Measurements from ENCODE around the gene FAM229B.
A peak's percentile ranks its signal among the peaks of the same experiment; 100 is the strongest.
"Not testable (repeated sequence)": the region's sequence is repeated elsewhere in the genome, so short reads cannot be mapped to it uniquely, and the experiment has no call there.

FAM229B gene

DNA sequence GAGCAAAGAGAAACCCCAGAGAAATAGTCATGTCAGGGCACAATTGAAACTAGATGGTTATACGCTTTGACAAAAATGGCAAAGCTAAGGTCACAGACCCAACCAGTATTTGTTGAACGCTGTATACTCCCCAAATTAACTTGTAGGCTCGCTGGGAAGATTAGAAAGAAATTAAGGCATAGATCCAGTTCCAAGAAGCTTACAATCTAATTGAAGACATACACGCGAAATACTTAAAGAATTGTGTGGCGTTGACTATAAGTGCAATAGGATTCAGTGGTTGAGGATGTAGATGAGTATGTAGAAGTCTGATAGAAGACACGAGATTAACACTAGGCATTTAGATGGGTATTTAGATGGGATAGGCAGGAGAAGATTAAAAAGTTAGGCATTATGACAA, 525 bp downstream of the FAM229B start:
- TF ChIP-seq, protein P1, sequence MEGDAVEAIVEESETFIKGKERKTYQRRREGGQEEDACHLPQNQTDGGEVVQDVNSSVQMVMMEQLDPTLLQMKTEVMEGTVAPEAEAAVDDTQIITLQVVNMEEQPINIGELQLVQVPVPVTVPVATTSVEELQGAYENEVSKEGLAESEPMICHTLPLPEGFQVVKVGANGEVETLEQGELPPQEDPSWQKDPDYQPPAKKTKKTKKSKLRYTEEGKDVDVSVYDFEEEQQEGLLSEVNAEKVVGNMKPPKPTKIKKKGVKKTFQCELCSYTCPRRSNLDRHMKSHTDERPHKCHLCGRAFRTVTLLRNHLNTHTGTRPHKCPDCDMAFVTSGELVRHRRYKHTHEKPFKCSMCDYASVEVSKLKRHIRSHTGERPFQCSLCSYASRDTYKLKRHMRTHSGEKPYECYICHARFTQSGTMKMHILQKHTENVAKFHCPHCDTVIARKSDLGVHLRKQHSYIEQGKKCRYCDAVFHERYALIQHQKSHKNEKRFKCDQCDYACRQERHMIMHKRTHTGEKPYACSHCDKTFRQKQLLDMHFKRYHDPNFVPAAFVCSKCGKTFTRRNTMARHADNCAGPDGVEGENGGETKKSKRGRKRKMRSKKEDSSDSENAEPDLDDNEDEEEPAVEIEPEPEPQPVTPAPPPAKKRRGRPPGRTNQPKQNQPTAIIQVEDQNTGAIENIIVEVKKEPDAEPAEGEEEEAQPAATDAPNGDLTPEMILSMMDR (IDR thresholded peaks at IDR 0.05; ENCODE audit: low read depth, low read length, missing control alignments), result no peak
- in situ Hi-C loops (cut with HindIII; ENCODE audit: low sequenced_read_pairs), result no loop called here
- no peak for DNase-seq (ENCODE audit: low read depth)
- H3K4me3 ChIP-seq (ENCODE audit: low read depth, low read length), result peak overlapping the region; percentile 82

DNA sequence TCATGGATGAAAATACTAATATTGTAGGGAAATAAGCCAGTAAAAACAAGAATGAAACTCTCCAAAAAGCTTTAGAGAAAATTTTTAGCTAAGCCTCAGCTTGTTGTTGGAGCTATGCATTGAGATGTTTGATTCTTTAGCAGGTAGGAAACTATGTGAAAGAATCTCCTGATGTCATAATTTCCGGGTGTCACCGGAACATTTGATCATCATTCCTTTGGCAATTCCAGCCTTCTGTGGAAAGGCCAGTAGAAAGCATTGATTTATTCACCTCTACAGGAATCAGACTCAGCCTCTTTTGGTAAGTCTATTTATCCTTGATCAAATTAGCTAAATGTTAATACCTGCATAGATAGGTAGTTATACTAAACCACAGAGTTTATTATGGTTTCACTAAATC, 9.5 kb downstream of the FAM229B start:
- in situ Hi-C loops (cut with HindIII; ENCODE audit: low sequenced_read_pairs), result no loop called here
- TF ChIP-seq, protein P1 (IDR thresholded peaks at IDR 0.05; ENCODE audit: low read depth, low read length, missing control alignments), result no peak
- DNase-seq (ENCODE audit: low read depth), result no peak
- H3K4me3 ChIP-seq (ENCODE audit: low read depth, low read length), result no peak overlapping the region

DNA sequence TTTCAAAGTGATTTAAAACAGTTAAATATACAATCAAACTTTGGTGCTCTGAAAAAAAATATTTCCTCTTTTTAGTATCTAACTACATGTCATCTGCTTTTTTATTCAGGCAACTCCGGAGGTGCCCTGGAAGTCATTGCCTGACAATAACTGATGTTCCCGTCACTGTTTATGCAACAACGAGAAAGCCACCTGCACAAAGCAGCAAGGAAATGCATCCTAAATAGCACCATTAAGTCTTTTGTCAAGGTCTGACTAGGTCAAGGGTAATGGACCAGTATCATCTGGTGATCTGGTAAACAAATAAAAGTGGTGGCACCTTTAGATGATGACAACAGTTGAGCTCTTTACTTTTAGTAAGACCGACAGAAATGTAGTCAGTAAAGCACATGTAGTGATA, 13.2 kb downstream of the FAM229B start:
- no peak for DNase-seq (ENCODE audit: low read depth)
- TF ChIP-seq, protein P1 (IDR thresholded peaks at IDR 0.05; ENCODE audit: low read depth, low read length, missing control alignments), result no peak
- in situ Hi-C loops (cut with HindIII; ENCODE audit: low sequenced_read_pairs), result no loop called here
- H3K4me3 ChIP-seq (ENCODE audit: low read depth, low read length), result no peak overlapping the region

DNA sequence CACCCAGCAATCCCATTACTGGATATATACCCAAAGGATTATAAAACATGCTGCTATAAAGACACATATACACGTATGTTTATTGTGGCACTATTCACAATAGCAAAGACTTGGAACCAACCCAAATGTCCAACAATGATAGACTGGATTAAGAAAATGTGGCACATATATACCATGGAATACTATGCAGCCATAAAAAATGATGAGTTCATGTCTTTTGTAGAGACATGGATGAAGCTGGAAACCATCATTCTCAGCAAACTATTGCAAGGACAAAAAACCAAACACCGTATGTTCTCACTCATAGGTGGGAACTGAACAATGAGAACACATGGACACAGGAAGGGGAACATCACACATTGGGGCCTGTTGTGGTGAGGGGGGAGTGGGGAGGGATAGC, 18.6 kb downstream of the FAM229B start:
- H3K4me3 ChIP-seq (ENCODE audit: low read depth, low read length); in situ Hi-C loops (cut with HindIII; ENCODE audit: low sequenced_read_pairs); DNase-seq (ENCODE audit: low read depth): not testable (repeated sequence)

DNA sequence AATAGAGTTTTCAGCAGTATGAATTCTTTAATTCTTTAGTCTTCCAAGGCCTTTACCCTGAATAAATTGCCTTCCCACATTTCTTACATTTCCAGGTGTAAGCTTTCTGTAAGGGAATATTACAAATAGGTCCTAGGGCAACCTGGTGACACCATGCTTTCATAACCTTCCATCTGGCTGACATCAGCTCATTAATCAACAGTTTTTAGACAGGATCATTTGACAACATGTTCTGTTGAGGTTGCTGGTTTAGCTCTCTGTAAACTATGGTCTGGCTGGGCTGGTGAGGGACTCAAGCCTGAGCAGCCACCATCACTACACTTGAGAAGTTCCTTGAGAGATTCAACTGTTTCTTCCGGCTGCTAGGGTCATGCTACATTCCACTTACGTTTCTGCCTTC, 19.2 kb downstream of the FAM229B start:
- DNase-seq (ENCODE audit: low read depth), result no peak
- in situ Hi-C loops (cut with HindIII; ENCODE audit: low sequenced_read_pairs), result no loop called here
- H3K4me3 ChIP-seq (ENCODE audit: low read depth, low read length), result no peak overlapping the region
- TF ChIP-seq, protein P1 (IDR thresholded peaks at IDR 0.05; ENCODE audit: low read depth, low read length, missing control alignments), result no peak

DNA sequence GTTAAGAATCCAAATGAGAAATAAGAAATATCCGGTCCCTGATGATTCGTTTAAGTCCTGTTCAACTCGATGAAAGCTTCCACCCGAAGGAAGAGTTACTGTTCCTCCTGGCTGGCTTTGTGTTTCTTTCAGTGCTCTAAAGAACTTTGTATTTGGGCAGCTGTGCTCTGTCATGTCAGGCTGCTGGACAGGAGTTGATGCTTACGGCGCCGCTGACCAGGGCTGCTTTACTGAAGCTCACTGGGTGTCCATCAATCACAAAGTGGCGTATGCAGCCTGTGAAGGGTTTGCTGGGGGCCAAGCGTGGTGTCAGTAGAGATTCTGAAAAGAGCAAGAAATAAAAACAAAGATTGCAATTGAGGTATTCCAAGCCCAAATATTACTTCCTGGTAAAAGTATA, 21.9 kb downstream of the FAM229B start:
- in situ Hi-C loops (cut with HindIII; ENCODE audit: low sequenced_read_pairs), result no loop called here
- no peak overlapping the region for H3K4me3 ChIP-seq (ENCODE audit: low read depth, low read length)
- no peak for DNase-seq (ENCODE audit: low read depth)
- TF ChIP-seq, protein P1 (IDR thresholded peaks at IDR 0.05; ENCODE audit: low read depth, low read length, missing control alignments), result no peak

DNA sequence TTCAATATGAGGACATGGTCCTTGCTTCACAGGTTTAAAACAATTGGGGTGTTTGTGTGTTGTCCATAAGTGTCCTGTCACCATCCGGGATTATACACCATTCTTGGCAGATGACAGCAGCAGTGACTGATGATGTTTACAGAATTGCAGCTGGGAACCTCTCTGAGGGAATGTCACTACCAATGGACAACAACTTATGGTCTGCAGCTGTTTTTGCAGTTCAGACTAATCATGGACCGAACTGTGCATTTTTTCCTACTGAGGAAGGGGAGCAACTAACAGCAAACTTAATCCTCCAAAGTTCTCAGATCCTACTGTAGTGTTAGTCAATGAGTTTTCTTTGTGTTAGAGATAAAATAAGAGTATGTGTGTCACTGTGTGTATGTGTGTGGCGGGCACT, 26.0 kb downstream of the FAM229B start:
- no peak overlapping the region for H3K4me3 ChIP-seq (ENCODE audit: low read depth, low read length)
- in situ Hi-C loops (cut with HindIII; ENCODE audit: low sequenced_read_pairs), result no loop called here
- TF ChIP-seq, protein P1 (IDR thresholded peaks at IDR 0.05; ENCODE audit: low read depth, low read length, missing control alignments), result no peak
- DNase-seq (ENCODE audit: low read depth), result no peak
